NCI-H2171 treated with DMSO at 0.1 percent for 48 hours (cell line): ENCODE results near the gene FAM234A.

Experiments
- DNase-seq: peaks from one replicate; lab custom pipeline; 2025; lab: John Stamatoyannopoulos, UW

FAM234A gene

GRCh38 chr16:301235-301634, 66.6 kb downstream of the FAM234A start:
- DNase-seq = no peak

- no peak for DNase-seq
These were observed 67.3 kb downstream of the FAM234A start for GRCh38 chr16:301950-302349.

- no peak for DNase-seq
These were observed 69.3 kb downstream of the FAM234A start for GRCh38 chr16:303760-304505.

- DNase-seq = peak; percentile 92
These were observed 71.5 kb downstream of the FAM234A start for GRCh38 chr16:305916-306626.

- peak; percentile 22 for DNase-seq
These were observed 72.3 kb downstream of the FAM234A start for GRCh38 chr16:306911-307370.

- DNase-seq = no peak
These were observed 73.2 kb downstream of the FAM234A start for GRCh38 chr16:307691-308312.

GRCh38 chr16:309476-309875, 74.9 kb downstream of the FAM234A start:
- DNase-seq = no peak

GRCh38 chr16:311725-312124, 77.1 kb downstream of the FAM234A start:
- no peak for DNase-seq

- DNase-seq = no peak
These were observed 79.7 kb downstream of the FAM234A start for GRCh38 chr16:314351-314750.

- peak; percentile 69 for DNase-seq
These were observed 80.2 kb downstream of the FAM234A start for GRCh38 chr16:314795-315299.
